HEK293 (cell line): ENCODE data around the gene SEC61A2.

Experiments used
- CTCF ChIA-PET: fragments of 350-600 bp; formaldehyde crosslinking; extraction: SDS; loops from one replicate; lab custom pipeline; 2021; ENCODE audit warnings: antibody characterized with exemption; lab: Yijun Ruan, JAX
- POLR2A ChIA-PET: fragments of 300-600 bp; formaldehyde crosslinking; extraction: SDS; loops from one replicate; lab custom pipeline; 2020; ENCODE audit warnings: antibody characterized with exemption, inconsistent platforms; lab: Yijun Ruan, JAX
- H3K27ac ChIP-seq: fragments of 200-500 bp; sonication (Bioruptor generic); 2 replicates; pipeline ENCODE4 v1.5.1; 2014; ENCODE audit warnings: low read depth, low read length, control low read depth, inconsistent platforms; ENCODE audit errors: extremely low read depth
- H3K36me3 ChIP-seq, 2 experiments: fragments of 200-500 bp in 1 of 2; sonication (Bioruptor generic) in 1 of 2; 1 replicate in 1 of 2; 2 replicates in 1 of 2; pipeline ENCODE4 v1.5.1; 2014 to 2017; ENCODE audit warnings: inconsistent platforms in 2 of 2, low read length in 2 of 2; ENCODE audit not compliant: control insufficient read depth in 2 of 2, insufficient read depth in 1 of 2
- H3K4me1 ChIP-seq: fragments of 200-500 bp; sonication (Bioruptor generic); 2 replicates; pipeline ENCODE4 v1.5.1; 2014; ENCODE audit warnings: mild to moderate bottlenecking, low read length, inconsistent platforms; ENCODE audit not compliant: control insufficient read depth, insufficient read depth
- H3K4me3 ChIP-seq: 2 replicates; pipeline ENCODE4 v1.5.1; 2011; ENCODE audit warnings: low read depth, mild to moderate bottlenecking, control low read depth, low read length, moderate library complexity
- H3K9me3 ChIP-seq: fragments of 200-500 bp; sonication (Bioruptor generic); 2 replicates; pipeline ENCODE4 v1.5.1; 2014; ENCODE audit warnings: low read depth, low read length, inconsistent platforms; ENCODE audit not compliant: control insufficient read depth, insufficient read depth
- IKZF3 ChIP-seq: fragments of 450-650 bp; IDR thresholded peaks from 2 replicates; pipeline ENCODE4 v1.5.0; 2018; ENCODE audit warnings: missing biosample characterization, mild to moderate bottlenecking, missing genetic modification characterization, moderate library complexity
- KLF10 ChIP-seq: fragments of 450-650 bp; IDR thresholded peaks from 2 replicates; pipeline ENCODE4 v1.5.1; 2018; ENCODE audit warnings: missing biosample characterization, mild to moderate bottlenecking, missing genetic modification characterization
- SALL2 ChIP-seq: fragments of 450-650 bp; formaldehyde crosslinking; IDR thresholded peaks from 2 replicates; pipeline ENCODE4 v1.5.0; 2017; ENCODE audit warnings: missing biosample characterization, mild to moderate bottlenecking, missing genetic modification characterization, borderline replicate concordance
- SCRT1 ChIP-seq: fragments of 450-650 bp; formaldehyde crosslinking; IDR thresholded peaks from 2 replicates; pipeline ENCODE4 v1.5.1; 2016; ENCODE audit warnings: missing biosample characterization, missing genetic modification characterization, borderline replicate concordance
- SCRT2 ChIP-seq: fragments of 450-650 bp; formaldehyde crosslinking; IDR thresholded peaks from 2 replicates; pipeline ENCODE4 v1.5.1; 2016; ENCODE audit warnings: missing biosample characterization, missing genetic modification characterization
- SP3 ChIP-seq: fragments of 450-650 bp; formaldehyde crosslinking; IDR thresholded peaks from 2 replicates; pipeline ENCODE4 v1.5.1; 2016; ENCODE audit warnings: missing biosample characterization, missing genetic modification characterization
- YY1 ChIP-seq: fragments of 450-650 bp; formaldehyde crosslinking; IDR thresholded peaks from 2 replicates; pipeline ENCODE4 v1.5.1; 2018; ENCODE audit warnings: missing biosample characterization, missing genetic modification characterization
- ZBTB20 ChIP-seq: fragments of 450-650 bp; formaldehyde crosslinking; IDR thresholded peaks from 2 replicates; pipeline ENCODE4 v1.5.1; 2016; ENCODE audit warnings: missing biosample characterization, missing genetic modification characterization
- ZNF19 ChIP-seq: fragments of 450-650 bp; formaldehyde crosslinking; IDR thresholded peaks from 2 replicates; pipeline ENCODE4; 2016; ENCODE audit warnings: missing biosample characterization, missing genetic modification characterization, low read depth
- ZNF324 ChIP-seq: fragments of 450-650 bp; formaldehyde crosslinking; IDR thresholded peaks from 2 replicates; pipeline ENCODE4 v1.5.1; 2016; ENCODE audit warnings: missing biosample characterization, missing genetic modification characterization
- ZNF341 ChIP-seq: fragments of 450-650 bp; formaldehyde crosslinking; IDR thresholded peaks from 2 replicates; pipeline ENCODE4; 2016; ENCODE audit warnings: low read depth, missing biosample characterization, missing genetic modification characterization
- ZNF521 ChIP-seq: fragments of 450-650 bp; formaldehyde crosslinking; IDR thresholded peaks from 2 replicates; pipeline ENCODE4 v1.5.1; 2017; ENCODE audit warnings: missing biosample characterization, mild to moderate bottlenecking, missing genetic modification characterization
- ZNF544 ChIP-seq: fragments of 450-650 bp; formaldehyde crosslinking; IDR thresholded peaks from 2 replicates; pipeline ENCODE4 v1.5.0; 2017; ENCODE audit warnings: missing biosample characterization, missing genetic modification characterization
- ZNF629 ChIP-seq: fragments of 450-650 bp; formaldehyde crosslinking; IDR thresholded peaks from 2 replicates; pipeline ENCODE4 v1.5.1; 2017; ENCODE audit warnings: missing biosample characterization, missing genetic modification characterization
- ZNF670 ChIP-seq: fragments of 450-650 bp; formaldehyde crosslinking; IDR thresholded peaks from 2 replicates; pipeline ENCODE4 v1.5.1; 2016; ENCODE audit warnings: missing biosample characterization, missing genetic modification characterization, low read depth
- ZNF76 ChIP-seq: fragments of 450-650 bp; formaldehyde crosslinking; IDR thresholded peaks from 2 replicates; pipeline ENCODE4; 2016; ENCODE audit warnings: low read depth, missing biosample characterization, missing genetic modification characterization, borderline replicate concordance
- ZNF785 ChIP-seq: fragments of 450-650 bp; formaldehyde crosslinking; IDR thresholded peaks from 2 replicates; pipeline ENCODE4 v1.5.1; 2016; ENCODE audit warnings: missing biosample characterization, missing genetic modification characterization
- TF ChIP-seq, protein P1 (sequence below): fragments of 450-650 bp; formaldehyde crosslinking; IDR thresholded peaks from 2 replicates; pipeline ENCODE4 v1.5.1; 2017; ENCODE audit warnings: missing biosample characterization, missing genetic modification characterization
- TF ChIP-seq, protein P2 (sequence below): fragments of 450-650 bp; formaldehyde crosslinking; IDR thresholded peaks from 2 replicates; pipeline ENCODE4 v1.5.1; 2016; ENCODE audit warnings: missing biosample characterization, missing genetic modification characterization

The SEC61A2 gene

DNA sequence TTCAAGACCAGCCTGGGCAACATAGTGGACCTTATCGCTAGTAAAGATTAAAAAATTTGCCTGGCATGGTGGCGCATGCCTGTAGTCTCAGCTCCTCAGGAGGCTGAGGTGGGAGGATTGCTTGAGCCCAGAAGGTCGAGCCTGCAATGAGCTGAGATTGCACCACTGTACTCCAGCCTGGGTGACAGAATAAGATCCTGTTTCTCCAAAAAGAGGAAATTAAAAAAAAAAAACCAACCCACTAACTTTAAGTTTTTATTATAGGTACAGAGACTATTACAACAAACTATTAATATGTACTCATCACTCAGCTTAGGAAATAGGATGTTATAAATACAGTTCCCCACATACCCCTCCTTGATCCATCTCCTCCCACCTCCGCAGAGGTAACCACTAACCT, 30.5 kb upstream of the SEC61A2 start:
- ChIA-PET CTCF (interaction anchor here (0.6 kb wide), 1 partner anchor 27 kb away, joined by 5 read pairs; no protein-coding TSS in a partner anchor), POLR2A (no interaction called here)
- no peak for TF ChIP-seq YY1 (tag by site-specific recombination)
- no peak for TF ChIP-seq SCRT2 (tag by site-specific recombination)
- no peak for TF ChIP-seq SALL2 (tag by site-specific recombination)
- TF ChIP-seq ZNF544 (tag by site-specific recombination): no peak
- no peak for TF ChIP-seq KLF10
- no peak for TF ChIP-seq ZNF670 (tag by site-specific recombination)
- no peak for TF ChIP-seq ZBTB20
- no peak overlapping the region for H3K27ac ChIP-seq
- no peaks in the 10 kb centered on the region for H3K9me3 ChIP-seq
- H3K36me3 ChIP-seq: peaks cover 68 to 71% of the 10 kb centered on the region in 2 experiments
- H3K4me1 ChIP-seq: no peaks in the 10 kb centered on the region
- H3K4me3 ChIP-seq: no peak overlapping the region

DNA sequence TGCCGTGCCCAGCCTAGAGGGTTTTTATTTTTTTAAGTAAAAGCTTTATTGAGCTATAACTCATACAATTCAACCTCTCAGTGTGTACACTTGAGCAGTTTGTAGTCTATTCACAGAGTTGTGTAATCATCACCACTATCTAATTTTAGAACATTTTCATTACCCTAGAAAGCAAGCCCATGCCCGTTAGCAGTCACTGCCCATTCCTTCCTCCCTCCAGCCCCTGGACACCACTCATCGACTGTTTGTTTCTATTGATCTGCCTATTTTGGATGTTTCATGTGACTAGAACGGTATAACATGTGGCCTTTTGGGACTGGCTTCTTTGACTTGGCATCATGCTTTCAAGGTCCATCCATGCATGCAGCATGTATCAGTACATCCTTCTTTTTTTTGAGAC, 25.7 kb upstream of the SEC61A2 start:
- TF ChIP-seq ZNF76 (no peak), SCRT1 (tag by site-specific recombination) (no peak)
- TF ChIP-seq, protein P1, sequence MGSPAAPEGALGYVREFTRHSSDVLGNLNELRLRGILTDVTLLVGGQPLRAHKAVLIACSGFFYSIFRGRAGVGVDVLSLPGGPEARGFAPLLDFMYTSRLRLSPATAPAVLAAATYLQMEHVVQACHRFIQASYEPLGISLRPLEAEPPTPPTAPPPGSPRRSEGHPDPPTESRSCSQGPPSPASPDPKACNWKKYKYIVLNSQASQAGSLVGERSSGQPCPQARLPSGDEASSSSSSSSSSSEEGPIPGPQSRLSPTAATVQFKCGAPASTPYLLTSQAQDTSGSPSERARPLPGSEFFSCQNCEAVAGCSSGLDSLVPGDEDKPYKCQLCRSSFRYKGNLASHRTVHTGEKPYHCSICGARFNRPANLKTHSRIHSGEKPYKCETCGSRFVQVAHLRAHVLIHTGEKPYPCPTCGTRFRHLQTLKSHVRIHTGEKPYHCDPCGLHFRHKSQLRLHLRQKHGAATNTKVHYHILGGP (tag by site-specific recombination): no peak
- no peaks in the 10 kb centered on the region for H3K9me3 ChIP-seq
- H3K36me3 ChIP-seq: peaks cover 78 to 83% of the 10 kb centered on the region in 2 experiments
- H3K4me3 ChIP-seq: no peak overlapping the region
- no peaks in the 10 kb centered on the region for H3K4me1 ChIP-seq
- H3K27ac ChIP-seq: no peak overlapping the region
- ChIA-PET CTCF (no interaction called here), POLR2A (no interaction called here)

GRCh38 chr10:12107781-12108180, 21.7 kb upstream of the SEC61A2 start:
- CTCF ChIA-PET: interaction anchor here (1.8 kb wide), 1 partner anchor 10 kb away, joined by 3 read pairs; no protein-coding TSS in a partner anchor
- POLR2A ChIA-PET: no interaction called here

More at GRCh38 chr10:12107781-12108180, 21.7 kb upstream of the SEC61A2 start:
- Histone ChIP-seq H3K36me3 (peaks cover 61 to 90% of the 10 kb centered on the region in 2 experiments; a peak in 2 of 3 replicates), H3K27ac (no peak overlapping the region), H3K9me3 (no peaks in the 10 kb centered on the region), H3K4me1 (no peaks in the 10 kb centered on the region), H3K4me3 (no peak overlapping the region)
- TF ChIP-seq ZNF629 (tag by site-specific recombination) (no peak), ZNF785 (tag by site-specific recombination) (no peak), SCRT1 (tag by site-specific recombination) (no peak), ZNF324 (tag by site-specific recombination) (no peak), IKZF3 (tag by site-specific recombination) (no peak), ZNF19 (tag by site-specific recombination) (no peak), ZNF521 (no peak), SP3 (tag by site-specific recombination) (no peak), ZNF341 (tag by site-specific recombination) (no peak)
- TF ChIP-seq, protein P2, sequence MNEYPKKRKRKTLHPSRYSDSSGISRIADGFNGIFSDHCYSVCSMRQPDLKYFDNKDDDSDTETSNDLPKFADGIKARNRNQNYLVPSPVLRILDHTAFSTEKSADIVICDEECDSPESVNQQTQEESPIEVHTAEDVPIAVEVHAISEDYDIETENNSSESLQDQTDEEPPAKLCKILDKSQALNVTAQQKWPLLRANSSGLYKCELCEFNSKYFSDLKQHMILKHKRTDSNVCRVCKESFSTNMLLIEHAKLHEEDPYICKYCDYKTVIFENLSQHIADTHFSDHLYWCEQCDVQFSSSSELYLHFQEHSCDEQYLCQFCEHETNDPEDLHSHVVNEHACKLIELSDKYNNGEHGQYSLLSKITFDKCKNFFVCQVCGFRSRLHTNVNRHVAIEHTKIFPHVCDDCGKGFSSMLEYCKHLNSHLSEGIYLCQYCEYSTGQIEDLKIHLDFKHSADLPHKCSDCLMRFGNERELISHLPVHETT (tag by site-specific recombination): no peak
- TF ChIP-seq, protein P1 (tag by site-specific recombination): no peak
